ENCODE measurements around the gene GPATCH1.

Gene GPATCH1

GRCh38 chr19:33064792-33065550 is 16.0 kb upstream of the GPATCH1 start, which contains the start of gene RHPN2 (continued):
- TF ChIP-seq, protein P1, sequence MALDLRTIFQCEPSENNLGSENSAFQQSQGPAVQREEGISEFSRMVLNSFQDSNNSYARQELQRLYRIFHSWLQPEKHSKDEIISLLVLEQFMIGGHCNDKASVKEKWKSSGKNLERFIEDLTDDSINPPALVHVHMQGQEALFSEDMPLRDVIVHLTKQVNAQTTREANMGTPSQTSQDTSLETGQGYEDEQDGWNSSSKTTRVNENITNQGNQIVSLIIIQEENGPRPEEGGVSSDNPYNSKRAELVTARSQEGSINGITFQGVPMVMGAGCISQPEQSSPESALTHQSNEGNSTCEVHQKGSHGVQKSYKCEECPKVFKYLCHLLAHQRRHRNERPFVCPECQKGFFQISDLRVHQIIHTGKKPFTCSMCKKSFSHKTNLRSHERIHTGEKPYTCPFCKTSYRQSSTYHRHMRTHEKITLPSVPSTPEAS (tag by site-specific recombination; IDR thresholded peaks at IDR 0.05), result no peak
- TF ChIP-seq ZIC2 (tag by site-specific recombination; IDR thresholded peaks at IDR 0.05) (peak; percentile 93), SP7 (tag by site-specific recombination; IDR thresholded peaks at IDR 0.05) (peak; percentile 70; the same call in 1 of the 2 replicates), HOXA7 (CRISPR knock-in tag; IDR thresholded peaks at IDR 0.05; ENCODE audit: borderline replicate concordance) (no peak), ZFHX2 (tag by site-specific recombination; conservative IDR thresholded peaks at IDR 0.05) (peak; percentile 81), ZFP41 (tag by site-specific recombination; IDR thresholded peaks at IDR 0.05; ENCODE audit: borderline replicate concordance) (no peak), KLF10 (tag by site-specific recombination; IDR thresholded peaks at IDR 0.05) (0 out of 2 replicates have a peak, but pooled peaks have one; percentile 52), ZNF449 (tag by site-specific recombination; IDR thresholded peaks at IDR 0.05) (peak; percentile 58; the same call in 1 of the 2 replicates), ZBTB7A (tag by site-specific recombination; IDR thresholded peaks at IDR 0.05; ENCODE audit: low read depth) (peak; percentile 31; the same call in 1 of the 2 replicates), ZNF747 (tag by site-specific recombination; IDR thresholded peaks at IDR 0.05) (no peak), ZNF660 (tag by site-specific recombination; IDR thresholded peaks at IDR 0.05) (no peak), ZNF777 (tag by site-specific recombination; IDR thresholded peaks at IDR 0.05; ENCODE audit: borderline replicate concordance) (peak; percentile 96), ZNF701 (tag by site-specific recombination; IDR thresholded peaks at IDR 0.05) (0 out of 2 replicates have a peak, but pooled peaks have one; percentile 44), ZNF394 (tag by site-specific recombination; IDR thresholded peaks at IDR 0.05; ENCODE audit: borderline replicate concordance) (no peak), ZNF600 (tag by site-specific recombination; IDR thresholded peaks at IDR 0.05) (0 out of 2 replicates have a peak, but pooled peaks have one; percentile 33), SCRT1 (tag by site-specific recombination; IDR thresholded peaks at IDR 0.05; ENCODE audit: borderline replicate concordance) (no peak), EGR2 (tag by site-specific recombination; IDR thresholded peaks at IDR 0.05; ENCODE audit: low read depth) (no peak), ZNF202 (tag by site-specific recombination; IDR thresholded peaks at IDR 0.05; ENCODE audit: borderline replicate concordance) (peak; percentile 93), ZNF488 (tag by site-specific recombination; IDR thresholded peaks at IDR 0.05) (peak; percentile 53; the same call in 1 of the 2 replicates), ZFP69B (tag by site-specific recombination; IDR thresholded peaks at IDR 0.05) (0 out of 2 replicates have a peak, but pooled peaks have one; percentile 21), KLF9 (tag by site-specific recombination; IDR thresholded peaks at IDR 0.05; ENCODE audit: low read depth) (peak; percentile 72), ZNF2 (tag by site-specific recombination; IDR thresholded peaks at IDR 0.05) (peak; percentile 62; the same call in 1 of the 2 replicates), ZNF548 (tag by site-specific recombination; IDR thresholded peaks at IDR 0.05) (no peak), ZNF843 (tag by site-specific recombination; IDR thresholded peaks at IDR 0.05) (no peak), ZNF132 (tag by site-specific recombination; IDR thresholded peaks at IDR 0.05; ENCODE audit: borderline replicate concordance) (no peak), PRDM10 (tag by site-specific recombination; IDR thresholded peaks at IDR 0.05) (no peak)
- TF ChIP-seq, protein P2, sequence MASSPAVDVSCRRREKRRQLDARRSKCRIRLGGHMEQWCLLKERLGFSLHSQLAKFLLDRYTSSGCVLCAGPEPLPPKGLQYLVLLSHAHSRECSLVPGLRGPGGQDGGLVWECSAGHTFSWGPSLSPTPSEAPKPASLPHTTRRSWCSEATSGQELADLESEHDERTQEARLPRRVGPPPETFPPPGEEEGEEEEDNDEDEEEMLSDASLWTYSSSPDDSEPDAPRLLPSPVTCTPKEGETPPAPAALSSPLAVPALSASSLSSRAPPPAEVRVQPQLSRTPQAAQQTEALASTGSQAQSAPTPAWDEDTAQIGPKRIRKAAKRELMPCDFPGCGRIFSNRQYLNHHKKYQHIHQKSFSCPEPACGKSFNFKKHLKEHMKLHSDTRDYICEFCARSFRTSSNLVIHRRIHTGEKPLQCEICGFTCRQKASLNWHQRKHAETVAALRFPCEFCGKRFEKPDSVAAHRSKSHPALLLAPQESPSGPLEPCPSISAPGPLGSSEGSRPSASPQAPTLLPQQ (tag by site-specific recombination; IDR thresholded peaks at IDR 0.05), result no peak
- TF ChIP-seq, protein P3, sequence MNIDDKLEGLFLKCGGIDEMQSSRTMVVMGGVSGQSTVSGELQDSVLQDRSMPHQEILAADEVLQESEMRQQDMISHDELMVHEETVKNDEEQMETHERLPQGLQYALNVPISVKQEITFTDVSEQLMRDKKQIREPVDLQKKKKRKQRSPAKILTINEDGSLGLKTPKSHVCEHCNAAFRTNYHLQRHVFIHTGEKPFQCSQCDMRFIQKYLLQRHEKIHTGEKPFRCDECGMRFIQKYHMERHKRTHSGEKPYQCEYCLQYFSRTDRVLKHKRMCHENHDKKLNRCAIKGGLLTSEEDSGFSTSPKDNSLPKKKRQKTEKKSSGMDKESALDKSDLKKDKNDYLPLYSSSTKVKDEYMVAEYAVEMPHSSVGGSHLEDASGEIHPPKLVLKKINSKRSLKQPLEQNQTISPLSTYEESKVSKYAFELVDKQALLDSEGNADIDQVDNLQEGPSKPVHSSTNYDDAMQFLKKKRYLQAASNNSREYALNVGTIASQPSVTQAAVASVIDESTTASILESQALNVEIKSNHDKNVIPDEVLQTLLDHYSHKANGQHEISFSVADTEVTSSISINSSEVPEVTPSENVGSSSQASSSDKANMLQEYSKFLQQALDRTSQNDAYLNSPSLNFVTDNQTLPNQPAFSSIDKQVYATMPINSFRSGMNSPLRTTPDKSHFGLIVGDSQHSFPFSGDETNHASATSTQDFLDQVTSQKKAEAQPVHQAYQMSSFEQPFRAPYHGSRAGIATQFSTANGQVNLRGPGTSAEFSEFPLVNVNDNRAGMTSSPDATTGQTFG (tag by site-specific recombination; IDR thresholded peaks at IDR 0.05; ENCODE audit: borderline replicate concordance), result peak; percentile 6; the same call in 1 of the 2 replicates
